NCI-H1105 treated with DMSO at 0.1 percent for 48 hours (cell line): ENCODE data around the gene FBXO30.

Experiments
- DNase-seq: peaks from one replicate; lab custom pipeline; 2025; lab: John Stamatoyannopoulos, UW

Gene FBXO30

DNA sequence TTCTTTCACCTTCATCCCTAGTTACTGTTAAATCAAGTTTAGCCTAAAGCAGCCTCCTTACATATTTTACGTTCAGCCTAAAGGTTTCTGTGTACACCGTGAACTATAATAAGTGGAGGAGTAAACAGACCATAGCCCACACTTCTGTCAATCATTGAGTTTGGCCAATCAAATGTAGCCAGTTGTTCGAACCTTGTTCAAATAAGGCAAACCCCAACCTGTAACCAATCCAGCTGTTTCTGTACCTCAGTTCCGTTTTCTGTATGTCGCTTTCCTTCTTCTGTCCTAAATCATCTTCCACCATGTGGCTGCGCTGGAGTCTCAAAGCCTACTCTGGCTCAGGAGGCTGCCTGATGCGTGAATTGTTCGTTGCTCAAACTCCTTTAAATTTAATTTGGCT is 1.8 kb upstream of the FBXO30 start:
- no peak for DNase-seq

DNA sequence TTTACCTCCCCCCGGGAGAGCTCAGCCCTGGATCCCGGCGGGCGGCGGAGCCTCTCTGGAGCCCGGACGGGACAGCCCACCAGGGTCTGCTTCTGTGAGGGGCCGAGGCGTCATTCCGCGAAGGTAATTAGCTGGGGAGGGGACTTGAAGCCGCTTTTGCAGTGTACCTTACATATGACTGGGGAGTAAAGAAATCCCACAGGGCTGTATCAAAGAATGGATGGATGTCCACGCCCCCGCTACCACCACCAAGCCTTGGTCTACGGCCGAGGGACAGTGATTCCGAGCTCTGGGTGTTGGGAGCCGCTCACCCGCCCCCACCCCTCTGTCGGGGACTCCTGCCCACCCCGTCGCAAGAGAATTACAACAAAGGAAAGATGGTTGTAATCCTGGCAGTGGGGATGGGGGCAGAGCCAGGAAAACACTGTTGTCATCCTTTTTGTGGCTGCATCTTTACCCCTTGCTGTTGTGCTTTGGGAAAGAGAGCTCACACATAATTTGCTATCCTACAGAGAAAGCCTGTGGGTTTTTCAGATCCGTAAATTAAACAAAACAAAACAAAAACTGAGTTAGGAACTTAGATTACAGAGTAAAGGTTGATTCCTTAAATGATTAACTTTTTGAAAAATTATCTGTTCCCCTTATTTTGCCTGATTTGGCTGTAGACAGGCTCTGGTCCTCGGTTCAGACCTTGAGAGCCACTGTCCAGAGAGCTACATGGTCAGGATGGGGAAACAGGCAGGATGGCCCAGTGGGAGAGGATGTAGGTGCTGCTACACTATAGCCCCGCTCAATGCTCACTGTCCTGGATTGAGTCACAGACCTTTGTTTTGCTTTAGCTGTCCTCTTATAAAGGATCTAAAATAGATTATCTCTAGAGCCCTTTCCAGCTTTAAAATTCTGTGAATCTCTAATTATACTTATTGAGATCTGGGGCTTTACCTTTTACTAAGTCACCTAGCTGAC is 997 bp upstream of the FBXO30 start:
- peak; percentile 64 for DNase-seq

DNA sequence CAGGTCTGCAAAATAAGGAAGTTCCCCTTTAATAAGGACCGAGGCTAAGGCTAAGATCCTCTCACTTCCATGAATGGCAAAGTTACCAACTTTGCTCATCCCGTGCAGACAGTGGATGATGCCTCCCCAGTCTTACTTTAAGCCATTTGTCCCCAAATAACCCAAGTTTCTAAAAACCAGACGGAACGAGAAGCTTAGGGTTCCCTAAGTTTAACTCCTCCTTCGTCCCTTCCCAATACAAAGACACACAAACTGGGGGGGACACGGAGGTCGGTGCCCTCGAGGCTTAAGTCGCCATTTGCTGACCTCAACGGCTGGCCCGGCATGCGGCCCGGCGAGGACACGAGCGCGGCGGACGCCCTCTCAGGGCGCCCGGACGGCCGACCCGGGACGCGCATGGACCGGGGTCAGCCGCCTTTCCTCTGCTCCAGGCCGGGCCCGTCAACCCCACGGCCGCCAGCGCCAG is 527 bp downstream of the FBXO30 start:
- DNase-seq: peak; percentile 49

DNA sequence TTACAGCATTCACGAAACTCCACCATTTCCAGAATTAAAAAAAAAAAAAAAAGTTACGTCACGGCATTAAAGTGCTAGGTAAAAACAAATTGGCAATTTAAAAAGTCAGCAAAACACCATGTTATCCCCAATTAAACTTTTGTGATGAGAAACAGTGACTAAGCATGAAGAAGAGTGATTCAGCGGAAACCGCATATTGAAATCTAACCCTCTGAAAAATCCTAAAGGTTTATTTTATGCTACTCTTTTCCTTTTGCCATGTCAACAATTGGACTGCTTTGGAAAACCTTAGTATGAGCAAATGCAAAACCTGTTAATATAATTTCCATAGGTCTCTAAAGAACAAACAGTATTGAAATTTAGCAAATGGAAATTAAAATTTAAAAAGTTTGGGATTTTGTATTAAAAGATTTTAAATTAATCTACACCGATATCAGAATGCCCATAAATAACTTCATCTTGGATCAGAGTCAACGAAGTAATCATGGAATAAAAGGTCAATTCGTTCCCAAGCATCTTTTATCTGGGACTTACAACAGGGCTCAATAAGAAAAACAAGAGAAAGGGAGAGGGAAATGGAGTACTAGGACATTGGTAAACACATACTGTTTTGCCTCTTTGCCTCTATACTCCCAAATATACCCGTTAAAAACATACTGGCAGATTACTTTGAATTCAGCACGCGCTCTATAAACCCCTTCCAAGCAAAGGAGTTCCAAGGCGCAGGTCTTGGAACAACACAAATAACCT is 1.1 kb downstream of the FBXO30 start:
- peak; percentile 8 for DNase-seq

DNA sequence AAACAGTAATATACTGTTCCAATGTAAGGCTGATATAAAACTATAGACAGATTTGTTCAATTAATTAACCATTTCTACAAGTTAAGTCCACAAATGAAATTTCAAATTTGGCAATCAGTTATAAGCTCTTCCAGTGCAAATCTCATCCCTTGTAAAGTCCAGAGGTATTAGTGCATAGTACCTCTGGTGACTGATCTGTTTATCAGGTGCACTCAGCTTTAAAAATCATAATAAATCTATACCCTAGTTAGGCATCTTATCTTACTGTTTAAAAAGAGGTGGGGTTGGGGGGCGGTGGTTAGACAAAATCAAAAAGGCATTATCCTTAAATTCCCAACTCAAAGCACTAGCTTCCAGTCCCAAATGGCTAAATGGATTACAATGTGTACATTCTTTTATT is 2.9 kb downstream of the FBXO30 start:
- no peak for DNase-seq

DNA sequence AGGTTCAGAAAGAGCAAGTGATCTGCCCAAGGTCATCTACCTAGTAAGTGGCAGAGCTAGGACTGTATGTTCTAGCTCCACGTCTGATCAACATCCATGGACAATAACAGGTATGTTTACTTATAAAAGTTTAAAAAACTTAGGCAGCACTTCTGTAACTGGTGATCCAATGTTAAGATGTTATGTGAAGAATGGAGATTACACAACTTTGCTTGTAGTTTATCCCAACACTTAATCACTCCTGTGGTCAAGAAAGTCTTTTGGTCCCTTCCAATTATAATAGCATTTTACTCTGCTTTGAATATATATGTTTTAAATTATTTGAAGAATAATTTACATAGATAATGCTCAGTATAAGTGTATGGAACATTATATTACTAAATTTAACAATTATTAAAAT is 4.8 kb downstream of the FBXO30 start:
- no peak for DNase-seq

DNA sequence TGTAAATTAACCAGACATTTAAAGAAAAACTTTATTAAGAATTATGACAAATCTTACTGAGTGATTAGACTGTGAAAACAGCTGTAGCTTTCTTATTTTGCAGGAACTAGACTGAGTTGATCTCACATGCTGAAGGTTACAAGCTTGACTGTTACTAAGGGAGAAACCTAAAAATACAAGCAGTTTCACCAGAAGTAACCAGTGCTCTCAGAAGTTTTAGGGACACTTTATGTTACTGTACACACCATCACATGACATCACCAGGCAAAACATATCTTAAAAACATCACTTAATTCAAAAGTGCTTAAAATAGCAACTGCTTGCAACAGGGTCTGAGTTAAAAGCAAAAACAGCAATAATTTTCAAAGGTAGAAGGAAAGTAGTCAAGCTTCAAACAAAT is 5.4 kb downstream of the FBXO30 start:
- no peak for DNase-seq

DNA sequence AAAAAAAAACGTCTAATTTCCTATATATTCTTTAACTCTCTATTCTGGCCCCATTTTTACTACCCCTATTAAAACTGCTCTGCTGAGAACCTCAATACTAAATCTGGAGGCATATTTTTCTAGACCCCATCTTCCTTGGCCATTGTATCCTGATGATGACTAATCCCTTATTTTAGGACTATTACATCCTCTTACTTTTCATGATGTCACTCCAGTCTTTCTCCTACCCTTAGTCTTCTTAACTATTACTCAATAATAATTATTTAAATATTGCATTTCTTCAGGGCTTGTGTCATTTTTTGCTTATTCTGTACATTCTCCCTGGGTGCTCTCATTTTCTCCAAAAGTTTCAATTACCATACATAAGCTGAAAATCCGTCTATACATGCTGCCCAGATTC is 6.4 kb downstream of the FBXO30 start:
- DNase-seq: no peak

DNA sequence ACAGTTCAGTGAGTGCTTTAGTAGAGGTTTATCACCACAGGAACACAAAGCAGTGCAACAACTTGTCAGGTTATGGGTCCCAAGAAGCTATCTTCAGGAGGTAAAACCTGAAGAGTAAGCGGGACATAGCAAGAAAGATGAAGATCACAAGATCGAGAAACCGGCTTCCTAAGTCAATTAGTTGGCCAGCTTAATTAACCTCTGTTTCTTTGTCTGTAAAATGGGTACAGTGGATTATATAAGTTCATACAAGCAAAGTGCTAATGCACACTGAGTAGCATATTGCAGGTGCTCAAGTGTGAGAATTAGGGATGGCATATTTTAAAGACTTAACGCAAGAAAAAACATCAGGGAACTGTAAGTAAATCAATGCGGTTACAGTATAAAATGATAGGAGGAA is 12.5 kb downstream of the FBXO30 start:
- DNase-seq: no peak

DNA sequence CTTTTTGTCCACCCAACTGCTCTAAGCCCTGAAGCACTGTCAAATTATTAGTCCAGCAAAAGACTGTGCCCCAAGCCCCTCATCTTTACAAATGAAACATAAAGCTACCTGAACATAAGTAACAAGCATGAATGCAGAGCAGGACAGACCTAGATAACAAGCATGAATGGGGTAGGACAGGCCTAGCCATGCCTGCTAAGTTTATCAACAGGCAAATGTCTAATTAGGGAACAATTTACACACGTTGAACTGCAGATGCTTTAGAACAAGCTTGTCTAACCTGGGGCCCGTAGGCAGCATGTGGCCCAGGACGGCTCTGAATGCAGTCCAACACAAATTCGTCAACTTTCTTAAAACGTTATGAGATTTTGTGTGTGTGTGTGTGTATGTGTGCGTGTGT is 13.6 kb downstream of the FBXO30 start:
- peak; percentile 74 for DNase-seq

DNA sequence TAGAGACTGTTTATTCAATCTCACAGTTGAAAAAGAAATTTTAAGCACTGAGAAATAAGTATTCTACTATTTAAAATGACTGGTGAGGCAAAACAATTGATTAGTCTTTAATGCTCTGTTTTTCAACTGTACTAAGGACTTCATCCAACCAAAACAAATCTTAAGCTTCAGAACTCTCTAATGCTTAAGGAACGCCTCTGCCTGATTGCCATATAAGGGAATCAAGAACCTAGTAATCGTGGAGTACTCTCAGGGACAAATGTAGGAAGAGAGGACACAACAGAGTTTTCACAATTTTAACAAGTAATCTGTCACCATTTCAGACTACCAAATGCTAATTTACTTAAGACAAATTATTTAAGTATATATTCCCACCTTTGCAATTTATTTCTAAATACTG is 16.1 kb downstream of the FBXO30 start:
- no peak for DNase-seq

DNA sequence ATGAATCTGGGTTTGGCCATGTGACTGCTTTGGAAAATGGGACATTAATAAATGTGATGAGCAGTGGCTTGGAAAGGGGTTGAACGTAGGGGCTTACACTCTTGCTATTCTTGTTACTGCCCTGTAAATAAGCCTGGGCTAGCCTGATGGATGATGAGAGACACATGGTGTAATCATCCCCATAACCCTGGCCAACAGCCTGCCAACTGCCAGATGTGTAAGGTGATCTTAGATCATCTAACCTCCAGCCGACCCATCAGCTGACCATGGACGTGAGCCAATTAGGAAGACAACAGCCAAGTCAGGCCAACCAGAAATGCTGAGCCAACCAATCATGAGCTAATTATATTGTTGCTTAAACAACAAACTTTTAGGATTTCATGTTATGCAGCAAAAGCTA is 25.2 kb downstream of the FBXO30 start:
- DNase-seq: no peak

DNA sequence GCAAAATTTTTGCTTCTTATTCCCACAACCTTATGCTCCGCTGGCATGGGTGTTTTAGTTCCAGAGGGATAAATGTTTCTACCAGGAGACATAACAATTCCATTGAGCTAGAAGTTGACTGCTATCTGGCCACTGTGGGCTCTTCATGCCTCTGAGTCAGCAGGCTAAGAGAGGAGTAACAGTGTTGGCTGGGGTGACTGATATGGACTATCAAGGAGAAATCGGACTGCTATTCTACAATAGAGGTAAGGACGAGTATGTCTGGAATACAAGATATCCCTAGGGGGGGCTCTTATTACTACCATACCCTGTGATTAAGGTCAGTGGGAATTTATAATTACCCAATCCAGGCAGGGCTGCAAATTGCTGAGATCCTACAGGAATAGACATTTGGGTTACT is 26.9 kb downstream of the FBXO30 start:
- DNase-seq: no peak

DNA sequence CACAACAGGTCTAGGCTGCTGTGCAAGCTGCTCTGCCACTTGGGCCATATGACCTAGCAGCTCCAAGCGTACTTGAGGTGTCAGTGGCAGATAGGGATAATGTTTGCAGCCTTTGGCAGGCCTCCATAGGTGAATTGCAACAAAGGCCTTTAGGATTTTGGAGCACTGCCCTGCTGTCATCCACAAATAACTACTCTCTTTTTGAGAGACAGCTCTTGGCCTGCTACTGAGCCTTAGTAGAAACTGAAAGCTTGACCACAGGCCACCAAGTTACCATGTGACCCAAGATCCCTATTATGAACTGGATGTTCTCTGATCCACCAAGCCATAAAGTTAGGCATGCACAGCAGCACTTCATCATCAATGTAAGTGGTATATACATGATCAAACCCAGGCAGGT is 29.9 kb downstream of the FBXO30 start:
- no peak for DNase-seq

DNA sequence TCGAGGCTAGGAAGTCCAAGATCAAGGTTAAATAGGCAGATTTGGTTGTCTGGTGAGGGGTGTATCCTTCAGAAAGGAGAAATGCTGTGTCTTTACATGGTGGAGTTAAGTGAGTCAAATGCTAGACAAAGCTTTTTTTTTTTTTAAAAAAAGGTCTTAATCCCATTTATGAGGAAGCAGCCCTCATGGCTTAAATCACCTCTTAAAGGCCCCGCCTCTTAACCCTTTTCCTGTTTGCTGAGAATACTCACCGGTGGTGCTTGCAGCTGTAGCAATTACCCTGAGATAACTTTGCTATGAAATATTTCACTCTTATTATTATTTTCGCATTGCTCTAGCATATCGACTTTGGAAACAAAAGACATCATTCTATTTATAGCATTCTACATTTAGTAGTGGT is 30.8 kb downstream of the FBXO30 start:
- no peak for DNase-seq

DNA sequence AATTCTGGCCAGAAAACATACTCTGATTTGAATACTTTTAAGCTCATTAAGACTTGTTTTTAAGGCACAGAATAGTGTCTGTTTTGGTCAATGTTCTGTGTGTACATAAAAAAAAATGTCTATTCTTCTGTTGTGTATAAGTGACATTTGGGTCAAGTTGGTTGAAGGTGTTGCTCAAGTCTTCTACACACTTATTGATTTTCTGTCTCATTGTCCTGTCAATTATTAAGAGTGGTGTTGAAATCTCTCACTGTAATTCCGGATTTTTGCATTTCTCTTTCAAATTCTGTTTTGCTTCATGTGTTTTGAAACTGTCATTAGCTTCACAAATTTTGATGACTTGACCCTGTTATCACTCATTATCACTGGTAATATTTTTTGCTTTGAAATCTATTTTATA is 41.7 kb downstream of the FBXO30 start:
- no peak for DNase-seq

DNA sequence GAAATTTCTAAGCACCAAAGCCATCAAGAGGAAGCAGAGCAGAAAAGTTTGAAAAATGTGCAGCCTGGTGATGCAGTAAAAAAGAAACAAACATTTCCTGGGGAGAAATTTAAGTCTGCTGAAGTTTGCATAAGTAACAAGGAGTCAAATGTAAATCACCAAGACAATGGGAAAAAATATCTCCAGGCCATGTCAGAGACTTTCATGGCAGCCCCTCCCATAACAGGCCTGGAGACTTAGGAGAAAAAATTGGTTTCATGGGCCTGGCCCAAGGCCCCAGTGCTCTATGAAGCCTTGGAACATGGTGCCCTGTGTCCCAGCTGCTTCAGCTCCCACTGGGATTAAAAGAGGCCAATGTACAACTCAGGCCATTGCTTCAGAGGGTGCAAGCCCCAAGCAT is 49.1 kb downstream of the FBXO30 start:
- no peak for DNase-seq

DNA sequence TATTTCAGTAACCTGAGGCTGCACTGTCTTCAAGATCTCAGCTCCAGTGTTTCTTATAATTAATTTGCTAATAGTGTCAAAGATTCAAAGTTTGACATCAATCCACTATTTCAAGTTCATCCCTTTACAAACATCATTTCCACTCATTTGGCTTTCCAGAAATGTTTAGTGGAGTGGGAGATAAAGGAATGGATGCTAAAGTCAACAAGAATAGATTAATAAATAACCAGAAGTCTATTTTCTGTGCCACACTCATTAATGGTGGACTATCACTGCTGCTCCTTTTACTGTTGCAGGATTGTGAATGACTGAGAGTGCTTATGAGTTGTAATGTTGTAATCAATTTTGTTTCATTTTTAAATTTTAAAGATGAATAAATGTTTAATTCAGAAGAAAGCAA is 50.9 kb downstream of the FBXO30 start:
- no peak for DNase-seq

DNA sequence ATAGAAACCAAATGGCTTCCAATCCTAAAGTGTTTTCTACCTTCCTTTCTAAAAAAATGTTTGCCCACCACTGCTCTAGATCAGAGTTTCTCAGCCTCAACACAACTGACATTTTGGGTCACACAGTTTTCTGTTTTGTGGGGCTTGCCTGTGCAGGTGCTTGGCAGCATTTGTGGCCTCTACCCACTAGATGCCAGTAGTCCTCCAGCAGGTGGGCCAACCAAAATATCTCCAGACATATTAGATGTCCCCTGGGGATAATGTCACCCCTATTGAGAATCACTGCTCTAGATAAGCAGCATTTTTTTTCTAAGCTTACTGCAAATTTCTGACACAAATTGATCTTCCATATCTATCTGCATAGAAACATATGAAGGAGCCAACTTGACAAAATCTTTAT is 53.0 kb downstream of the FBXO30 start:
- DNase-seq: no peak

DNA sequence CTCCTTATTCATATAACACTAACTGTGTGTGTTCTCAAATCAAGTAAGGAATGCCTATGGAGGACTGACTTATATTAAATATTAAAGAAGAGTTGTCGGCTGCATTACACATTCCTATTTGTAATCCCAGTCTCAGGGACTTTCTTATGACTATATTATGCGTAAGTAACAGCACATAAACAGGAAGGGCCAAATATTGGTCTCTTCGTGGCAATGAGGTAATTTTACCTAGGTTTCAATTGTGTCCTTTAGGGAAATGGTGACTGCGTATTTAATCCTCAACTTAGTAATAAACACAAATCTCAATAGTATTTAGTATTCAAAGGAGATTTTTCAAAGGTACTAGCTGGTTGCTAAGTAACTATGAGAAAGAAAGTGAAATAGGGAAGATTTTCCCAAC is 56.5 kb downstream of the FBXO30 start:
- no peak for DNase-seq

DNA sequence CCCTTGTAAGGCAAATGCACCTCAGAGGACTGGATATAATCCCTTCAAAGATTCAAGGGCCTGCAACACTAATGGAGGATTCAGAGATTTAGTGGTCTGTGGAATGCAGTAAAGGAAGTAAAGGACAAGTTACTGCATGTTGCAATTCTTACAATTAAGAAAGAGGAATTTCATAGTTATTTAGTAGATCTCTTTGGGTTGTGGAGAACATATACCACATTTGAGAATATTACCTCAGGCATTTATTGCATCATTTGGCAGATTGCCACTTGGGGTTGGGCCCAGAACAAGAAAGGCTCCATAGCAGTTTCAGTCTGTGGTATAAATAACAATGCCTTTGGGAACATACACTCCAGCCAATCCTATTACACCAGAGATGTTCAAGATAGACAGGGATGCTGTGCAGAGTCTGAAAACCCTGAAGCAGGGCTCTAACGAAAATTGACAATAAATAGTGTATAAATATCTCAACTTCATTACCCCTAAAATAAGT is 58.4 kb downstream of the FBXO30 start:
- DNase-seq: peak; percentile 55

DNA sequence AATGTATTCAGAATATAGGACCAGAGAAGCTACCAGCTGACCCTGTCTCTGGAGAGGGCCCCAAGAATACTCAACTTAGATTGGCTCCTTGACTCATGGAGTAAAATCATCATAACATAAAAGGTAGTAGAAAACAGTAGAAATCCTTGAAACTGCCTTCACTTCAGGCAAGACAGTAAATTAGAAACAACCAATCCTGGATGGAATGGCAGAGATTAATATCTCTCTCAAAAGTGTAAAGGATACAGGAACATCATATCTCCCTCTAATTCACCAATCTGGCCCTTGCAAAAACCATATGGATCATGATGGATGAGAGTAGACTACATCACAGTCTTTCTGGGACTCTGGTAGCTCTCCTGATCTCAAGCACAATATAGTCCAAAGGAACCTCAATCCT is 58.9 kb downstream of the FBXO30 start:
- no peak for DNase-seq

DNA sequence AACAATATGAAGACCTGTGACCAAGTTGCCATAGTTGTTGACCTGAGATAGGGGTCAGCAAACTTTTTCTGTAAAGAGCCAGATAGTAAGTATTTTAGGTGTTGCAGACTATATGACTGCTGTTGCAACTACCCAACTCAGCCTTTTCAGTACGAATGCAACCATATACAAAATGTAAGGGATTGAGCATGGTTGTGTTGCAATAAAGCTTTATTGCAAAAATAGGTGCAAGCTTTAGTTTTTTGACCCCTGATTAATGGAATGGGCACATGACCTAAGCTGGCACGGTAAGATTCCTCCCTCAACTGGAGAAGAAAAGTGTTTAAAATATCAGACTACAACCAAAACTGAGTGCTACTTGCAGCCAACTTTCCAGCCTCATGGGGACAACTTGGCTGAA is 62.0 kb downstream of the FBXO30 start:
- DNase-seq: no peak
